Measurements from ENCODE around the gene SPRED1.

Gene SPRED1

DNA sequence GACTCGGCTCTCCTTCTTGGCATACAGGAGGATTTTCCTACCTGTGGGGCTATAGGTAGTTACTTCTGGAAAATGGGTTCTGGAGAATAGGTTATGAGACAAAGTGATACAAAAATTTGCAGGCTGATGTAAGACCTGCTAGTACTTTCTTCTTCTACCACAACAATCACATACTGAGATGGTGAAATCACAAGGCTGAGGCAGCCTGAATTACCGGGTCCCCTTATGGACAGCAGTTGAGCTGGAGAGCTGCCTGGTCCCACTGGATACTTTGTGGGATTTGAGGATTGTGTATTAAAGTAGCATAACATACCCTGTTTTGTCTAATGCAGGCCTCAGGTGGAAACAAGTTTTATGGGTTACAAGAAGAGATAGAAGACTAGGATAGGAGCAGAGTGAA, 114.8 kb downstream of the SPRED1 start:
- DNase-seq = no peak

DNA sequence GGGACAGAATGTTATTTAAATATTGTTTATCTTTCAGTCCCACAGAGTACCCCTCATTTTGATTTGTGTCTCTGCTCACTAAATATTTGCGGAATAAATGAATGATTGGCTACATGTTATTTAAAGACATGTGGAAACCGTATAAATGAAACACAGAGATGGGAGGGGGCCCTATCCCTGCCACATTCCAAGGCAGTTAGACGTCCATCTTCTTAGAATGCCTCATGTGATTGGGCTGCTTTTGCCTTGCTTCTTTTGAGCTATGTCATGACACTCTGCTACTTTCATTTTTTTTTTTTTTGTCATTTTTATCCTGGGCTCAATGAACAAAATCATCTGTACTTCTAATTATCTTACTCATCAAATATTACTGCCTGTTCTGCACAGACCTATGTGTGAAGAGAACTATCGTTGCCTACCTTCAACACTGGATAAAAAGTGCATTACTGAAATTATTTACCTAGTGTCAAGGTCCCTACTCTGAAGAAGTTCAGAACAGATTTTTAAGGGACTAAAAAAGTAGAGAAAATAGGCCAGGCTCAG, 117.4 kb downstream of the SPRED1 start:
- DNase-seq = no peak

DNA sequence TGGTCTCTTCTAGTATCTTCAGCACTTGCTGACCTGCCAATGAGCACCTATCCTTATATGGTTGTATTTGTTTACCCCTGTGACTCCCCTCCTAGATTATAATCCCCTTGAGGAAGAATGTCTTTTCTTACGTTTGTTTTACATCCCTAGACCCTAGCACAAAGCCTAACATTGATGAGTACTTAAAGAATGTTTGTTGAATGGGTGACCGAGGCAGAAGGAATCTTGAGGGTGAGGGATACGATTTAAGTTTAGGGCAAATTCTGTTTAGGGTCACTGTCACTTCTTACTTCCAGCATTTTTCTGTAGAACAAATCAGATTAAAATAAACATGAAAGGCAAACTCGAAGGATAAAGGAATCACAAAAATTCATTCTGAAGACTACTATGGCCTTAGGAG, 120.4 kb downstream of the SPRED1 start:
- no peak for DNase-seq

DNA sequence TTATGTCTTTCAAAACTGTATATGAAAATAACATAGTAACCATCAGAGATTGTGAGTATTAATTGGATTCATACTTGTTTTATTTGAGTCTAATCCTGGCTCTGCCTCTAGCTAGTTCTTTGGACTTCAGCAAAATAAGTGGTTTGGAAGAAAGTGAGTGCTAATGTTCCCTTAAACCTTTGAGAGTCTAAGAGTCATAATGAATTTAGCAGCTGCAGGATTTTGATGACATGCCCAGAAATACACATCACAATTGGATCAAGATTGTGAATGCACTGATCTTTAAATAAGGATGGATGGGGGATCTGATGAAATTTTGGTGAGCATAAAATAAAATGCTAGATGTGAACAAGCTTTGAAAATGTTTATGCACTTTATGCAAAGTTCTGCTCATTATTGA, 121.4 kb downstream of the SPRED1 start:
- DNase-seq = no peak

DNA sequence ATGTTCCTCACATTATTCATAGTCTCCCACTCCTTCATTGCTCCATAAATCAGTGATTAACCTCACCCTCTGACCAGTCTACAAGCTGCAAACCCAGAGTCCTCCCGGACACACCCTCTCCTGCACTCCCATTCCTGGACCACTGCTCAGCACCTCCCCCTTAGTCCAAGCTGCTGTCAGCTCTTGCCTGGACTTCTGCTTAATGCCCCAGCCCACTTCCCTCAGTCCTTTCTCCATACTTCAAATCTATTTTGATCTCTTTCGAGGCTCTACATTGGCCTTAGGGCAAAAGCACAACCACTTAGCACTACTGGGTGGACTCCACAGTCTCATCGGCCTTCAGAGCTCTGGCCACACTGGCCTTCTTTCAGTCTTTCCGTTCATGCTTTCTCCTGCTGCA, 121.9 kb downstream of the SPRED1 start:
- no peak for DNase-seq

DNA sequence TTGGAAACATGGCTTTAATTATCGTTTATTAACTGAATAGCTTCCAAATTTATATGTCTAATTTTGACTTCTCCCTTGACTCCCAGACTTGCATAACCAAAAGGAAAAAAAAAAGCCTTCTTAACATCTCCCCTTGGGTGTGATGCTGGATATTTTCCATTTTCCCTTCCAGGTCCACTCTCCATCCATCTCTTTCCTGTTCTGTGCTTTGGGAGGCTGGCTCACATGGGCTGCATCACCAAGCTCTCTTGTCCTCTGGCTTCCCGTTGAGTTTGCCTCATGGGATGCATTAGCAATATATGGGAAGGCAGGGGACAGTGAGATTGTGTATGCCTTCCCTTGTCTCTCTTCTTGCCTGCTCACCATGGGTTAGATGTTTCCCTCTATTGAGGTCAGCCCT, 123.4 kb downstream of the SPRED1 start:
- DNase-seq = no peak

DNA sequence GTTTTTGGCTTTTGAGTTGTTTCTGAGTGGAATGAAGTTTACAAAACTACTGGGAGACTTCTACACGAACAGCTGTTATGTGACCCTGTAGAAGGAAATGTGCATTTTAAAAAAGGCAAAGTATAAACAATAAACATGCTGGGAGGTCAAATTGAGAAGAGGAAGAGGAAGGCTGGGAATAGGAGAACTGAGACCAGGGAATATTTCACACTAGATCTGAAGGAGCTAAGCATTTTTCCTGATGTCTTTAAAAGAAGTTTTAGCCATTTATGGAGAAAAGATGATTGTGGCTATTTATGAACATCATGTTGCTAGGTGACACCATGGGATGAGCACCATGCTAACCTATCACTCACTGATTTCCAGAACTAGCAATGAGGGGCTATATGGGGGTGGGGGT, 125.0 kb downstream of the SPRED1 start:
- DNase-seq = no peak

DNA sequence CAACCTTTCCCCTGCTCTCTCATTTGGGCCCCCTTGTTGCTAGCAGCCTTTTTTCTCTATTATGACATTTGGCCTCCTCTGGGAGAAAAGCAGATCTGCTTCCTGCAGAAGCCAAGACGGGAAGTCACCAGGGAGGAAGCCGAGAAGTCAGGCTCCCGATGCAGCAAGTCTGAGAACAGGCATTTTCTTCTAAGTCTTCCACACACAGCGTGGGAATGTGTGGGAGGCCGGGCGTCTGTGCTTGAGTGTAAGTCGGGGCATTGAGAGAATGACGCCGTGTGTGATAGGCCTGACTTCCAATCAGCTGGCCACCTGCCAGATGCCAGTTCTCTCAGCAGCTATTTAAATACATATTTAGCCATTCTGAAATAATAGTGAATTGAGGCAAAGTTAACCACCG, 125.5 kb downstream of the SPRED1 start:
- DNase-seq = peak; percentile 55 to 69 (median 65)

DNA sequence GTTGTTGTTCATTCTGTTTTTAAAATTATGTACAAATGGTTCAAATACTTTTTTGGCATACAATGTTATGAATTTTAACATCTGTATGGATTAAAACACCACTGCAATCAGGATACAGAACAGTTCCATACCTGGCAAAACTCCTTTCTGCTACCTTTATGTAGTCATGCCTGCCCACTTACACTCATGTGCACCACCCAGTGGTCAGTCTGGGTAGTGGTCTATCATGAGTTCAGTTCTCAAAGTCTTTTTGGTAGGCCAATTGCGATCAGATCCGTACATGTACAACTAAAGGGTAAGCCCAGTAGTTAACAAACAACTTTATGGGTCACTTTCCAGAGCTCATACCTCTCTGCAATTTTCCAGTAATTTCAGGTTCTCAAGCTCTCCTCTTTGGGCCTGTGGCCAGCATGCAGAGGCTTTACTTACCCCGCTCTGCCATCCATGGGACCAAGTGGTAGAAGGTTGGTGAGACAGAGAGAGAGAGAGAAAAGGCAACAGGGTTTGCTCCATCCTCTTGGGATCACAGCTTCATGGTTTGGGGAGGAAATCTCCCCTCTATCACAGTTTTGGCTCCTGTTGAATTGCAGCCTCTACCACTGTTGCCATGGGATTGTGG, 137.4 kb downstream of the SPRED1 start:
- peak; percentile 48 to 62 (median 59) for DNase-seq

DNA sequence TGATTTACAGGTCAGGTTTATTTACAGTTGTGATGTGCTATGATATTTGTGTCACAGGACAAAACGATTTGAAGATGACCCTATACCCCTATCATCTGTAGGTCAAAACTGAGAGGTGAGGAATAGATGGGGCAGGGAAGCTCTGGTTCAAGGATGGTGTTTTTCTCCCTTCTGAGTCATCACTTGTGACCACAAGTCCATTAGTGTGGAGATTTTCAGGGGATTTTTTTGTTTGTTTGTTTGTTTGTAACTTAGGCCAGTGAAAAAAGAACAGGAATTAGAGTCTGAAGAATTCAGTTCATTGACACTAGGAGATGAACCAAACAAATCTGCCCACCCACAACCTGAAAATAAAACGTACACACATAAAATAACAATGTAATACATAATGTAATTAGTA, 138.6 kb downstream of the SPRED1 start:
- peak; percentile 52 to 78 (median 68) for DNase-seq

DNA sequence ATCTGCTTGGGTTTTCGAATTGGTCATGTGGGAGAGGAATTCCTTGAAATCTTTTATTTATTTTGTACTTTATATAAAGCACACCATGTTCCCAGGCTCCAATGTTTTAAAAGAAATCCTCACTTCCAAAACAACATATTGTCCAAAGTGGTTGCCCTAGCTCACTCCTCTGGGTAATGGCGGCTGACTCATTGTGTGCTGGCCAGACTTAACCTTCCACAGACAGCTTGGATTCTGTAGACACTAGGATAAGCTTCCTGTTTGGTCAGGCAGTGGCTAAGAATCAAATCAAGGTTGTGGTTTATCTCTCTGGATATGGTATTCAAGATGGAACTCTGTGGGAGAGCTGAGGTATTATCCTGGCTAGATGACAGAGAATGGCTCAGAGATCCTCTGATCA, 145.5 kb downstream of the SPRED1 start:
- DNase-seq = peak; percentile 36 to 47 (median 47)

DNA sequence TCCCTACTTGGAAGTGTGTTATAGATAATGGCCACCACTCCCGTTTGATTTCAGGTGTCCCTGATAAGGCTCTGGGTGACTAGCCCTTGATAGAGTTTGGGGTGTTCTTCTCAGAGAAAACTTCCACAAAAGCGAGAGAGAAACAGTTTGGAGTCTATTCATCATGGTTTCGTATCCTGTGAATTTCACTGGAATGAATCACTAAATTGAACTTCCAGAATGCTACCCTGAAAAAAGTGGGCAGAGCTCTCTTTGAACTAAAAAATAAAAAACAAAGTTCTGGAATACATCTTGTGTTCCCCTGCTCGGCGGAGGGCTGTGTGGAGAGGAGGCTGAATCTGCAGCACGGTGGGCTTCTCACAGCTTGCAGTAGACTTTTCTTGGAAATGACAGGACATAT, 148.5 kb downstream of the SPRED1 start:
- DNase-seq = no peak

DNA sequence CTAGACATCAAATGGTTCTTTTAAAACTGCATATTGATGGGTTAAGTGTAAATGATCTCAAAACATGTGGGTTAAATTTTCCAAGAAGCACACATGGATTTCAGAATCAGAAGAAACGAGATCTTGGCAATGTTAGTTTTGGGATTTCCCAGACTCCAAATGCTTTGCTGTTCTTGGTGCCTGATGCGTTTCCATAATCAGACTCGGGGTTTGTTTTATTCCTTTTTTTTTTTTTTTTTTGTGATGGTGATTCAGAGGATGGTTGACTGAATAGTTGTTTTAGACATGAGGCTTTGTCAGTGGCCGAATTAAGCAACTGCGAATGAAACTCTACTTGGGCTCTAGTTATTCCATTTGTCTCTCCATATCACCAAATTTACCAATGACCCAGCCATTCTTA, 149.1 kb downstream of the SPRED1 start:
- no peak for DNase-seq

DNA sequence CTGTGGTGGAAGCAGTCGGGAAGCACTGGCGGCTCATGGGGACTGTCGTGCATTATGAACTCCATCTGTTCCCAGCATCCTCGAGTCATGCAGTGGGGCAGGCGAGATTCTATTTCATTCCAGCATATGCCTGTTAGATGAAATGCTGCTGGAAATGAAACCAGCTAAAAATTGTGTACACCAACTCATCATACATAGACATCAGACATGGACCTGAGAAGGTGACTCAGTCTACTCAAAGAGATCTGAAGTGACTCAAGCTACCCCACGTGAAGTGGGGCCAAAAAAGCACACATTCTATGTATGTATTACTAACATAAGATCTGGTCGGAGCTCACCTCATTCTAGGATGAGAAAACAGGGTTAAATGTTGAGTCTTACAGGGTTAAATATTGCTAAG, 153.8 kb downstream of the SPRED1 start:
- no peak for DNase-seq

Data from suppressor macrophage treated with lipopolysaccharide for 1 hour (primary cell).